Measurements from ENCODE around the gene MMP7. TPM values are rescaled to one million over a fixed set of nuclear protein-coding genes. Genes with fewer than 3 reads are reported as not detected.
A peak's percentile ranks its signal among the peaks of the same experiment; 100 is the strongest.

Gene MMP7
- total and polyA plus RNA-seq, 12 donors, result 0.10 to 3.4 TPM; not detected in 10

DNA sequence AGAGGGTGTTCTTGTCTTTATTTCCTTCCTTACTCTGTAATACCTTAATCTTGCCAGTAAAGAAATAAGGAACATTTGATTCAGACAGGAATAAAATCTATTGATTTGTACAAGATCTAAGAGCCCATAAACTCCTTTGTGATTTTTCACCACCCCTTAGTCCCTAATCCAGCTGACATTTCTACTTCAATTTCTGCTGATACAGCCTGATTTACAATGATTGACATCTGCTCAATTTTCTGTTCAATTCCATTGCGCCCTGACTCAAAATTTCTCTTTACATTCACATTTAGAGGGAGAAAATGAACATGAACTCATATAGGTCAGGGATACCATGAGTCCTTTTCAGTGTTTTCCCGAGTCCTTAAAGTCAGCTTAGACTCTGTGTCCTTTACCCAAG lies 50.8 kb downstream of the MMP7 start:
- 97 to 99% methylated on average over 2 of the region's 2 CpGs for WGBS, 2 donors
- peaks cover 0 to 16% (median 3%) of the 10 kb centered on the region in 9 donors for H3K4me1 ChIP-seq
- intact Hi-C loops (cut with DNase I), result no loop called here
- TF ChIP-seq, protein P1, sequence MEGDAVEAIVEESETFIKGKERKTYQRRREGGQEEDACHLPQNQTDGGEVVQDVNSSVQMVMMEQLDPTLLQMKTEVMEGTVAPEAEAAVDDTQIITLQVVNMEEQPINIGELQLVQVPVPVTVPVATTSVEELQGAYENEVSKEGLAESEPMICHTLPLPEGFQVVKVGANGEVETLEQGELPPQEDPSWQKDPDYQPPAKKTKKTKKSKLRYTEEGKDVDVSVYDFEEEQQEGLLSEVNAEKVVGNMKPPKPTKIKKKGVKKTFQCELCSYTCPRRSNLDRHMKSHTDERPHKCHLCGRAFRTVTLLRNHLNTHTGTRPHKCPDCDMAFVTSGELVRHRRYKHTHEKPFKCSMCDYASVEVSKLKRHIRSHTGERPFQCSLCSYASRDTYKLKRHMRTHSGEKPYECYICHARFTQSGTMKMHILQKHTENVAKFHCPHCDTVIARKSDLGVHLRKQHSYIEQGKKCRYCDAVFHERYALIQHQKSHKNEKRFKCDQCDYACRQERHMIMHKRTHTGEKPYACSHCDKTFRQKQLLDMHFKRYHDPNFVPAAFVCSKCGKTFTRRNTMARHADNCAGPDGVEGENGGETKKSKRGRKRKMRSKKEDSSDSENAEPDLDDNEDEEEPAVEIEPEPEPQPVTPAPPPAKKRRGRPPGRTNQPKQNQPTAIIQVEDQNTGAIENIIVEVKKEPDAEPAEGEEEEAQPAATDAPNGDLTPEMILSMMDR (IDR thresholded peaks at IDR 0.05), result no peak
- H3K36me3 ChIP-seq, result no peaks in the 10 kb centered on the region
- no peaks in the 10 kb centered on the region for H3K9me3 ChIP-seq
- ATAC-seq (no peak), DNase-seq (no peak)
- H3K27me3 ChIP-seq, result no peaks in the 10 kb centered on the region
- no peak overlapping the region for H3K4me3 ChIP-seq
- H3K27ac ChIP-seq, result no peak overlapping the region

DNA sequence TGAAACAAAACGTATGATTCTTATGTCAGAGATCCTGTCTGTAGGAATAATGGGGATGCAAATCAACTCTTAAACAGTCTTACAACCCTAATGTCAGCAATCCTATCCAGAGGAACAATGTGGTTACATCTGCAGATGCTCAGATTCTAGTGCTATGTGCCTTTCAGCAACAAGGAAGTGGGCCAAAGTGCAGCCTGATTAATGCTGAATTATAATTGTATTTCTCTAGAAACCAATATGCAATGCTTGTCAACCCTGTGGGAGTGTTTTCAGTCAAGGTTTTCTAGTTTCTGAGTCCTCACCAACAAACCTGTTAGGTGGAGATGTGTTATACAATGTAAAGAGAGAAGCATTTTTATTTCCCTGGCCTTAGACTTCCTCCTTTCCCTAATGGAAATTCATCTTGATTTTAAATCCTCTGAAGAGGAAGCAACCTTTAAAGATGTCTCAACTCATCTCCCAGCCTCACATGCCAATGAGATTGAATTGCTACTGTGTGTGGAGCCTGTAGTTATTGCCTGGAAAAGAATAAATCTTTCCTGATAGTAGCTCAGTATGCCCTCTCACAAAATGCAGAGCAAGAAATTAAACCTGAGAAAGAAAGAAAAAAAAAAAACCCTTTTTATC lies 51.8 kb downstream of the MMP7 start:
- ATAC-seq (no peak), DNase-seq (no peak)
- TF ChIP-seq, protein P1 (IDR thresholded peaks at IDR 0.05), result no peak
- no peak overlapping the region for H3K4me3 ChIP-seq
- WGBS, 2 donors, result 88 to 92% methylated on average over 1 of the region's 1 CpG
- no peak overlapping the region for H3K27ac ChIP-seq
- no peaks in the 10 kb centered on the region for H3K27me3 ChIP-seq
- peaks cover 0 to 16% (median 3%) of the 10 kb centered on the region in 9 donors for H3K4me1 ChIP-seq
- intact Hi-C loops (cut with DNase I), result no loop called here
- no peaks in the 10 kb centered on the region for H3K9me3 ChIP-seq
- no peaks in the 10 kb centered on the region for H3K36me3 ChIP-seq

DNA sequence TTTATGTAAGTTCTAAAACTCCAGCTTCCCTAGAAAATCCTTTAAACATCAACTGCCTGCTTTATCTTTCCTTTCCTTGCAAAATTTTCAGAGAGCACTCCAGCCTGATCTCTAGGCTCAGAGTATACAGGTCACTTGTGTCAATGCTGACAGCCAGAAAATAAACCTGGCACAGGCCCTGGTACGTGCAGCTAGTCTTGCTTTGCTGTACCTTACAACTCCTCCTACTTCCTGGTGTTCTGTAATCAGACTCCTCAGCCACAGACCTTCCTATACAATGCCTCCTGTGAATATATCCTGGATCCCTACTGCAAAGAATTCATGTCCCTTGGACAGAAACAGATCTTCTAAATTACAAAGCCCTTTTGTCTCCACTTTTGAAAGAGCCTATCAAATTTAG lies 53.7 kb downstream of the MMP7 start:
- H3K27ac ChIP-seq, result peak overlapping the region in 3 of 10 donors; percentile 17 to 65 (median 45)
- H3K4me3 ChIP-seq, result no peak overlapping the region
- H3K36me3 ChIP-seq, result no peaks in the 10 kb centered on the region
- 10 to 12% methylated on average over 1 of the region's 1 CpG for WGBS, 2 donors
- H3K27me3 ChIP-seq, result no peaks in the 10 kb centered on the region
- DNase-seq (peak in 1 of 2 donors; percentile 19), ATAC-seq (peak in 5 of 8 donors; percentile 52 to 94 (median 63))
- H3K9me3 ChIP-seq, result no peaks in the 10 kb centered on the region
- intact Hi-C loops (cut with DNase I), result no loop called here
- TF ChIP-seq, protein P1 (IDR thresholded peaks at IDR 0.05), result no peak
- H3K4me1 ChIP-seq, result peaks cover 0 to 16% (median 3%) of the 10 kb centered on the region in 9 donors

DNA sequence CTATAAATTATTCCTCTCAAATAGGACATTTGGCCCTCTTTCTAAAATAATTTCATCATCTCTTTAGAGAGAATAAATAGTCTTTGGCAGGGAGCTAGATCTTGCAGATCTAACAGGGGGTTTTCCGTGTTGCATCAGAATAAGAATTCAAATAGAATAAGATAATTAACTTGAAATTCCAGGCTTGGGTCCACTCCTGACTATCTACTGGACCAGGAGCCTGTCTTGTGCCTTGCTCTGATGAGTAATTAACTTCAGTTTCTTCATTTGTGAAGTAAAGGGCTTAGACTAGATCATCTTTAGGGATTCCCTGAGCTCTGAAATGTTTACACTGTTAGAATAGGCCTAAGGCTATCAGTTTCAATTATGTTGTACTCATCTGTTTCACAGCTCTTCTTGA lies 54.5 kb downstream of the MMP7 start:
- Histone ChIP-seq H3K4me1 (peaks cover 0 to 16% (median 3%) of the 10 kb centered on the region in 9 donors), H3K27ac (peak overlapping the region in 1 of 10 donors; percentile 1), H3K36me3 (no peaks in the 10 kb centered on the region), H3K27me3 (no peaks in the 10 kb centered on the region), H3K9me3 (no peaks in the 10 kb centered on the region), H3K4me3 (no peak overlapping the region)
- WGBS, 2 donors, result 69 to 72% methylated on average over 1 of the region's 1 CpG
- TF ChIP-seq, protein P1 (IDR thresholded peaks at IDR 0.05), result no peak
- ATAC-seq (no peak), DNase-seq (no peak)
- intact Hi-C loops (cut with DNase I), result no loop called here
